NCI-H82 treated with DMSO at 0.1 percent for 48 hours (cell line): ENCODE data around the gene MGST2.
"Not testable (repeated sequence)": the region's sequence is repeated elsewhere in the genome, so short reads cannot be mapped to it uniquely, and the experiment has no call there.

Experiments used
- DNase-seq: peaks from one replicate; lab custom pipeline; 2025; ENCODE audit not compliant: unreplicated experiment; lab: John Stamatoyannopoulos, UW

The MGST2 gene

DNA sequence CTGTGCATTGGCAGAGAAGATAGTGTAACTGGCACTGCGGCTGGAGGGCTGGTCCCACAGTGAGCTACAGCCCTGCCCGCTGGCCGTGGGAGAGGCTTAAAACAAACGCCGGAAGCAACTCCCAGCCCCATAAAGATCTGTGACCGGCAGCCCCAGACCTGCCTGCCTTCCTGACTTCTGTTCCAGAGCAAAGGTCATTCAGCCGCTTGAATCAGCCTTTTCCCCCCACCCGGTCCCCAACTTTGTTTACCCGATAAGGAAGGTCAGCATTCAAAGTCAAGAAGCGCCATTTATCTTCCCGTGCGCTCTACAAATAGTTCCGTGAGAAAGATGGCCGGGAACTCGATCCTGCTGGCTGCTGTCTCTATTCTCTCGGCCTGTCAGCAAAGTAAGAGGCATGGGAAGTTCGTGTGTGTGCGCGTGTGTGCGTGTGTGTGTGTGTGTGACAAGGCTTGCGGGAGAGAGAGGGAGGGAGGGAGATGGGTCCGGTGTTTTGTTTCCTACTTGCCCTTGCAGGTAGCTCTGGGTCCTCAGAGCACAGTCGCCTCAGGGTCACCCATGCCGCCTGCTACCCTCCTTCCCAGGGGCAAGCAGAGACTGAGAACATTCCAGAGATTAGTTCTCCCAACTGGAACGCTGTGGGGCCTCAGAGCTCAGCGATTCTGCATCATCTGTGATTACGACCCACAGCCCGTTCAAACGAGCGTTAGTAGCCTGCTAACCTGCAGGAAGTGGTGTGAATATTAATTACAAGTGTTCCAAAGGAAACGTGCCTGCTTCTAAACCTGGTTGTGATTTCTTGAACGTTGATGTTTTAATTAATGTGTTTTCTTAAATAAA lies at the start of gene MGST2:
Gene MGST2, plus strand, starts transcription at position 130 of the 840 bp plus-strand sequence. Its CDS starts 201 bp downstream, at position 331.
- no peak for DNase-seq

DNA sequence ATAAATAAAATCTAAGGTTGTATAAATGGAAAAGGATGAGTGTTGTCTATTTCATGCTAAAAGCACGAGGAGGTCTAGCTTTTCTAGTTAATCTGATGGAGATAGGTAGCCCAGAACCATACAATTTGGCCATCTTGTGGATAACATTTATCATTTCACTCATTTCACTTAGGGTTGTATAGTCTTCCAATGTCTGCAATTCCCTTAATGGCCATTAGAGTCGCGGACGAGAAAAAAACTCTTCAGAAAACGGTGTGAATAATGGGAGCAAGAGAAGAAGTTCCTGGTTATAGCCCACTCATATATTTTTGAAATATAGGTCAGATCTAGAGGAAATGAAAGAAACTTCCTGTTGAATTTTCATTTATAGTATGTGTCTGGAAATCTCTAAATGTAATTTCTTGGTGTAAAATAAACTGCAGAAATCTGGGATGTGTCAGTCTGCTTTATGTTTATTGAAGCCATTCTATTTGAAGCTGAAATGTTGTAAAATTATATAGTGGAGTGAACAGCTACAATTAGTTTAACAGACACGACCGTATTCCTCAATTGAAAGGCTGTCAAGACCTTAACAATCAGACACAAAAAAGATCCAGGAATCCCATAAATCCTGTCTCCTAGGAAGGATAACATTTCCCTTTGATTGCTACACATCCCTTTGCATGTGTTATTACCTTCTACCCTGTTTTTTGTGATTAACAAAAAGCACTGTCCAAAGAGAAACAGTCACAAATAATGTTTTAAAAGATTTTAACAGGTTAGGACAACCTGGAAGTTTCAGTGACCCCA lies 47.7 kb upstream of the MGST2 start:
- DNase-seq, result no peak

DNA sequence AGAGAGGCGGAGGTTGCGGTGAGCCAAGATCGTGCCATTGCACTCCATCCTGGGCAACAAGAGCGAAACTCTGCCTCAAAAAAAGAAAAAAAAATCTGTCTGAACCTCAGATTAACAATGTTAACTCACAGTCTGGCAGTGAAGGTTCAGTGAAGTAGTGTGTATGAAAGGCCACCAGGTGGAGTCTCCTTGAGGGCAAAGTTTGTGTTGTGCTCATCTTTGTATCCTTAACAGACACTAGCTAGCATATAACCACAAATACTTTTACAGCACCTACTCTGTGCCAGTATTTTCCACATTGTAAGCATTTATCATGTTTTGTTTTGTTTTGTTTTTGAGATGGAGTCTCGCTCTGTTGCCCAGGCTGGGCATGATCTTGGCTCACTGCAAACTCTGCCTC lies 46.0 kb upstream of the MGST2 start:
- DNase-seq, result no peak

DNA sequence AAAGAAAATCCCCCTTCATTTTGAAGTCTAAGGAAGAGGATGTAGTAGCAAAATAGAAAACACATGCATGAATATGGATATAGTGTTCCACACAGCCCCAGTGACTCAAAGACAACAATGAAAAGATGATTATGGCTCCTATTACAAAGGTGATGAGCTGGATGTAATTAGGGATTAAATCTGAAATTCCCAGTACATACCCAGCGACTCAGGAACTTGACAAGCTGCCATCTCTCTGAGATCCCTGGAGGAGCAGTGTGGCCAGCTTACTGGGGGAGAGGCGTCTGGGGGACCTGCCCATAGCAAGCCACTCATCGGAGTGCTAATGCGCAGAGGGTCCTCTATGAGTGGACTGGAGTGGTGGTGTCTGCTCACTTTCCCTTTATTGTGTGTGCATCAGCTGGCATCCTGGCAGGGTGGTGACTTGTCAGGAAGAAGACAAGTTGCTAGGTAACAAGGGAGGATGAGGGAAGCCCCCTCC lies 42.7 kb upstream of the MGST2 start:
- no peak for DNase-seq

DNA sequence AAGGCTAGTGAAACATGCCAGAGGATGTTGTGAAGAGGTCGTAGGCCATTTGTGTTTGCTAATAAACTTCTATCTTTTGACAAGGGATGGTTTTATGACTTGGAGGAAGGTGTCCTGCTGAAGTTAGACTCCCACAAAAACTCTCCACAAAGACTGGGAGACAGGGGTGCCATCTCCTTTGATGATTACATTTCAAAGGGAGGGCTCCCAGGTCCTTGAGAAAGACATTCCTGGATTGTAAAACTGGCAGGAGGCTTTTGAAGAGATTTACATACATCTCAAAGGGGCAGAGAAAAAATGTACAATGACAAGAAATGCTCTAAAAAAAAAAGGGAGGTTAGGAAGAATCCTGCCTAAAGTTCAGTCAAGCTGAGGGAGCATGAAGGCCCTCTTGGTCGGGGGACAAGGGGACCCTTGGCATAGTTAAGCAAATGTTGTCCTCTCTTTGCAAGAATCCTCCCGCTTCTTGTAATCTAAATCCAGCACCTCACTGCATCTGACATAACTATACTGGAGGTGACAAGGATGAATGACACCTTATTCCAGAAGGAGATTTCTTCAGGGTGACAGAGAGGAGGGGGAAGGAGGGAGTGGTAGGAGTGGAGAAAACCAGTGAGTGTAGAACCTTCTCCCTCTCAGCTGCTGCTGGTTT lies 41.1 kb upstream of the MGST2 start:
- DNase-seq, result no peak

DNA sequence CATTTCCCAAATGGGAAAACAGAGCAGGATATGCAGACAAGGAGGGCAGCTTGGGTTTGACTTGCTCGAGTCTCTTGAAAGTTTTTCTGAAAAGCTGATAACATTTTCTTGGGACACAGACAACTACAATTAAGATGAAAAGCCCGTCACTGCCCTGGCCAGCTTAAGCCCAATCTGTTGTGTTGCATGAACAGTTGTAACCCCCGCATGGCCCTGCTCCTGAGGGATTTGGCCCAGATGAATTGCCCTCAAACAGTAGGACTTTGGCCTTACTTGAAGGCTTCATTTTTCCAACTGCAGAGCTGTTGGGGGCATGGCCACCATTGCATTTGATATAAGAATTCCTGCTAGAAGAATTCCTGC lies 40.5 kb upstream of the MGST2 start:
- no peak for DNase-seq

DNA sequence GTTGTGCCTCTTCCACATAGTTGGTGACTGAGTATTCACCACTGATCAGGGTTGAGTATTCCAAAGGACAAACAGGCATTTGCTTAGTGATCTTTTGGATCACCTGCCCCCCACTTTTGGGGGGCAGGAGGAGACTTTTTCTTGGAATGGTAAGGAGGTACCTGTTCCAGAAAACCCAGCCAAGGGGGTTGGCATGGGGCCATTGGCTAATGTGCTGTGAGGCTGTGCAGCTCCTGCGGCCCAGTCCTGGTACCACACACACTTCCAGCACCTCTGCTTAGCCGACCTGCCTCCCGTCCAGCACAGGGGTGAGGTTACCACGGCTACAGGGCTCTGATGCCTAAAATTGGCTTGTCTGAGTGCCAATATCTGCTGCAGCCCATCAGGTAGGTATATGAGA lies 40.1 kb upstream of the MGST2 start:
- DNase-seq, result no peak

DNA sequence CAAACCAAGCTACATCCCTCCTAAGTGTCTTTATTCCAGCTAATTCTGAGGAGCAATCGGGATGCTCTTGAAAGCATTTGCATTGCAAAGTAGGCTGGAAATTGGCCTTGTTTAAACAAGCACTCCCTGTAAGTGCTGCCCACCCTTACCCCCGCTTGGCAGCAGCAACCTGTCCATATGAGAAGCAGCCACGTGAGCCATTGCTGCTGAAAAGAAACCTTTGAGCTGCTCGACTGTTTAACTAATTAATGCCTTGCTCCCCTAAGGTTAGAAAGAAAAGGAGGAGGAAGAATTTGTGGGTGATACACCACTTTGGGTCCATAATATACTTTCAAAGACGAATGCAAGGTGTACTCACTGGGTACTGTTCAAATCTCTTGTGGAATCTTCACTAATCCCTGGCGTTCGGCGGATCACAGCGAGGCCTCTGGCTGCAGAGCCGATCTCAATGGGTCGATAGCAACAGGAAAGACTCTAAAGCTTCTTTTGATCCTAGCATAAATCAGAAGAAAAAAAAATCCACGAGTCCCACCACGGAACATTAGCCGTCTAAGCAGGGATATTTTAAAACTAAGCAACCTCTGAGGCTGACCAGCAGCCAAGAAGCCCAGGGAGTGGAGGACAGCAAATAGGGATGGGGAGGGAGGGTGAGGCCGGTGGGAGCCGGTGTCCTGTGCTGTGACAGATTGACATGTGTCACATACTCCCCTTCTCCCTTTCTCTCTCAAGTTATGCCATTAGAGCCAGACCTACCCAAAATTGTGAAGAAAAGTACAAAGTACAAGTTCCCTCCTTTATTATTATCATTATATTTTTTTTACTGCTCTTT lies 37.2 kb upstream of the MGST2 start:
- no peak for DNase-seq

DNA sequence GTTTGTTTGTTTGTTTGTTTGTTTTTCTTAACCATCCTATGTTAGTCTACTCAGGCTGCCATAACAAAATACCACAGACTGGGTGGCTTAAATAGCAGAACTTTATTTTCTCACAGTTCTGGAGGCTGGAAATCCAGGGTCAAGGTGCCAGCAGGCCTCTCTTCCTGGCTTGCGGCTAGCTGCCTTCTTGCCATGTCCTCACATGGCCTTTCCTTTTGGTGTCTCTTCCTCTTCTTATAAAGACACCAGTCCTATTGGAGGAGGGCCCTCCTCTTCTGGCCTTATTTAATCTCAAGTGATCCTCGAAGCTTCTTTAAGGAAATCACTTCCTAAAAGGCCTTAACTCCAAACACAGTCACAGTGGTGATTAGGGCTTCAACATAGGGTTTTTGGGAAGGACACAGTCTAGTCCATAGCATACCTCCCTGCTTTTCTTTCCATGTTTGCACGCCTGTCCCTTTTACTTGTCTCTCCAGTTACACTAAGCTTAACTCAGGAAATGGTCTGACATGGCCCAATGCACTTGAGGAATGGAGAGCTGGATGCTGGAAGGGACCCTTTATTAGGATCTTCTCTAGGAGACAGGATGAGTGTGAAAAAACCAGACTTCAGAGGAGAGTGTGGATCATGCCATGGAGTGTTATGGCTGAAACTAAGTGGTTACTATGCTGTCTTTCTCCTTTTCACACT lies 36.0 kb upstream of the MGST2 start:
- DNase-seq, result no peak

DNA sequence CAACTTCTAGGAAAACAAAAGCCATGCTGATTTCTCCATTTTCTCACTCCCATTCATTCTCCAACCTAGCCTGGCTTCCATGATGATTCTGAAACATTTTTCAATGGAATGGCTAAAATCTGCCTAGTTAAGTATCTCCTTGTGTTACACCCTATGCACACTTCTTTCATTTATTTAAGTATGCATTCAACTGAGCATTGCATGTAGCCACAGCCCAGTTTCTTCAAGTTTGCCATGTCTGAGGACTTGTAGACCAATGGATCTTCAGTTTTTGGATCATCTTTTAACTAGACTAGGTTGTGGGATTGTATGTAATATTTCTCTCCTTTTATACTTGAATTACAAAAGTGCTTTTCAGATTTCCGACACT lies 35.5 kb upstream of the MGST2 start:
- DNase-seq, result no peak

DNA sequence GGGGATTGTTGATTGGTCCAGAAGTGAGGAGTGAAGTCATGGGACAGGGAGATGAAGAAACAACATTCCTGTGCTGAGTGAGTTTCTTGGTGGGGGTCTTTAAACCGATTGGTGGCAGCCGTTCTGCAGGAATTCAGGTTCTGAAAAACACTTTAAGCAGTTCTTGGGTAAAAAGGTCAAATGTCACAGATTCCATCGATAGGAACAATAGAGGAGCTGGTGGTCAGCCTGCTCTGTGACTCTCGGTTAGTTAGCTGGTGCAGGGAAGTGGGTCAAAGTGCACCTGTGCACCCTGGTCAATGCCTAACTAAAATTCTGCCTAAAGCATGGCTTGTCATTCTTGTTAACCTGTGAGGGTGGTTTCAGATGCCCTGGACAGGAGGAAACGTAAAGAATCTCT lies 34.6 kb upstream of the MGST2 start:
- no peak for DNase-seq

DNA sequence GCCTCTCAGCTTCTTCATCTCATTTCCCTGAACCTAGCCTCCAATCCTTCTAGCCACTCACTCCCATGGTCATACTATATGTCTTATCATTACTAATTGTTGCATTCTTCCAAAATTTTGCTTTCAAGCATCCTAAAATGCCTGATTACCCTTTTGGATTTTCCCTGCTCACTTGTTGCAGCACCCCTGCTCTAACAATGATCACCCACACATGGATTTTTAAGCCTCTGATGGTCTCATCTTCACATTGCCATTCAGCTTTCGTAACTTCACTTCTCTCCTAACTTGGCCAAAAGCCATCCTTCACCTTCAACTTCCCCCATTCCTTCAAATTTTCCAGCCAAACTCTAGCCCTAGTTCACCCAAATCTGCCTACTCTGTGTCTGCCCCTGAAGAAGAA lies 33.8 kb upstream of the MGST2 start:
- no peak for DNase-seq

DNA sequence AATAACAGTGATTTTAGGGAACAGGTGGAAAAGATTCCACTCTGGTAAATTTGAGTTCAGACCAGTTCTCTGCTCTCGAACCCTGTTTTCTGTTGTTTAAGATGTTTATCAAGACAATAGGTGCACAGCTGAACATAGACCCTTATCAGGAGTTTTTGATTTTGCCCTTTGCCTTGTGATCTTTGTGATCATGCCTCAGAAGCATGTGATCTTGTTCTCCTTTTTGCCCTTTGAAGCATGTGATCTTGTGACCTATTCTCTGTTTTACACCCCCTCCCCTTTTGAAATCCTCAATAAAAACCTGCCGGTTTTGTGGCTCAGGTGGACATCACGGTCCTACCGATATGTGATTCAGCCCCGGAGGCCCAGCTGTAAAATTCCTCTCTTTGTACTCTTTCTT lies 32.9 kb upstream of the MGST2 start:
- not testable (repeated sequence) for DNase-seq

DNA sequence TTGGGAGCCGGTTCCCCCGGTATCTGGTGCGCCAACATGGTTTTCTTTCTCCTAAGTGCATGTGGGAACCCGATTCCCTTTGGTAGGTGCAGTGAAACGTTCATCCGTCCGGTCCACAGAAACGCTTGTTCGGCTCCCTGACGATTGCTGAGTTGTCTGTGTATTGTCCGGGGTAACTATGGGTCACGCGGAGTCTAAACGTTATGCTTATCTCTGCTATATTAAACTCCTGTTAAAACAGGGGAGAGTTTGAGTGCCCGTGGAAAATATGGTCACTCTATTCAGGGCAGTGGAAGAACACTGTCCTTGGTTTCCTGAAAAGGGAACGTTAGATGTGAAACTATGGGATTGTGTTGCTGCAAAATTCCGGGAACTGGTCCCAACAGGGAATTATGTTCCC lies 32.4 kb upstream of the MGST2 start:
- DNase-seq, result no peak

DNA sequence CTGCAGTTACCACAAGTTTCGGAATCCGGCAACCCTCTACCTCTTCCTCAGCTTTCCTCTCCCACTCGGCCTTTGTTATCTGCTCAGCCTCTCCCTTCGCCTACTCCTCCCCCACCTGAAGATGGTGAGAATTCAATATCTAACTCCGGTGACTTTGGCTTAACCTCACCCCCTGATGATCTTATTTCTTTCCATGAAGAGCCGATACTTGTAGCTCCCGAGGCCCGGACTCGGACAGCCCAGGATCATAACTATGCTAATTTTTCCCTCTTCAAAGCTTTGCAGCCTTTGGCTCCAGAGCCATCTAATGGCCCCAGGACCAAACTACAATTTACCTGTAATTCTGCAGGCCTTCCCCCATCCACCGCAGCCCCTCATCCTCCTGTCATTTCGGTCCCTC lies 32.0 kb upstream of the MGST2 start:
- no peak for DNase-seq

DNA sequence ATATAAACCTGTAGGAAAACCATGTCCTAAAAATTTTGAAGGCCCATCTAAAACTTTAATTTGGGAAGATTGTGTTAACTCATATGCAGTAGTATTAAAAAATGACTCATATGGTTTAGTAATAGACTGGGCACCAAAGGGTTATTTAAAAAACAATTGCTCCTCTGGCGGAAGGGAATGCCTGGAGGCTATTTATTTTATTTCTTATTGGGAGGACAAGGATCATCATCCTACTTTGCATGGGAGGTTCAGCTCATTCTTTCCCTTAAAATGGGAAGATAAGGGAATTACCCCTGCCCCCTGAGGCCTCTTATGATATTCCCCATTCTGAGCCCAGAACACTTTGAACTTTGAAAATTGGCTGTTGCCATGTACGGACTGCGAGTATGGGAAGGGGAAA lies 29.7 kb upstream of the MGST2 start:
- DNase-seq, result no peak

DNA sequence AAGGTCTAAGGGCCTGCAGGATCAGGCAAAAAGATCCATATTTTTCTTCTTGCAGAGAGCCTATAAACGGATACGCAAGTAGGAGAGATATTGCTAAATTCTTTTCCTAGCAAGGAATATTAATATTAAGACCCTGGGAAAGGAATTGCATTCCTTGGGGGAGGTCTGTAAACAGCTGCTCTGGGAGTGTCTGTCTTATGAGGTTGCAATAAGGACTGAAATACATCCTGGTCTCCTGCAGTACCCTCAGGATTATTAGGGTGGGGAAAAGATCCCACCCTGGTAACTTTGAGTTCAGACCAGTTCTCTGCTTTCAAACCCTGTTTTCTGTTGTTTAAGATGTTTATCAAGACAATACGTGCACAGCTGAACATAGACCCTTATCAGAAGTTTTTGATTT lies 27.3 kb upstream of the MGST2 start:
- not testable (repeated sequence) for DNase-seq

DNA sequence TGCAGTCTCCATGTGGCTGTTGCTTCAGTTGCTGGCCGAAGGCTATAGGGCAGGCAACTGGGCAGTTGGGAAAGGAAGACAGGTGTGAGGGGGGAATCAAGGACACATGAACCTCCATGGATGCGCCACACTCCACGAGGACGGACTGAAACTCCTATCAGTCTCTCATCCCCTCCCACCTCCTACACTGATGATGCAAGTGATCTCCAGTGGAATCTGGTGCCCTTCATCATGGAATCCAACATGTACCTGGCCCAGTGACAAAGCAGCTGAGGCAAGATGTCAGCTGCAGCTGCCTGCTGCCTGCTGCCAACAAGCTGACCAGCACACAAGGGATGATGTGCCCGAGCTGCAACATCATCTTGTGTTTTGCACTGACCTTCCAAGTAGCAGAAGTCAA lies 26.0 kb upstream of the MGST2 start:
- no peak for DNase-seq

DNA sequence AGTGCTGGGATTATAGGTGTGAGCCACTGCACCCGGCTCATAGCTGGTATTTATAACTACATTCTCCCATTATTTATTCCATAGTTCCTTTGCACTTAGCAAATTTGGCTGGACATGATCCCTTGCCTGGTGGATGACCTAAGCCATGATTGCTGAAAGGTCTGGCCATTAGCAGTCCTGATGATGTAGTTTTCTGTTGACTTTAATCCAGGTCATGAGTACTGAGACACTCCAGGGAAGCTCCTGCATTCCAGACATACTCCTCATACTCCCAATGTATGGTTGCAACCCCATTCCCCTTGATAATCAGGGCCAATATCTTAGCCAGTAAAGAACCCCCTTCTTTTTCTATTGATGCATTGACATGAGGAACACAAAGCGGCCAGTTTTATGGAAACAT lies 24.4 kb upstream of the MGST2 start:
- no peak for DNase-seq

DNA sequence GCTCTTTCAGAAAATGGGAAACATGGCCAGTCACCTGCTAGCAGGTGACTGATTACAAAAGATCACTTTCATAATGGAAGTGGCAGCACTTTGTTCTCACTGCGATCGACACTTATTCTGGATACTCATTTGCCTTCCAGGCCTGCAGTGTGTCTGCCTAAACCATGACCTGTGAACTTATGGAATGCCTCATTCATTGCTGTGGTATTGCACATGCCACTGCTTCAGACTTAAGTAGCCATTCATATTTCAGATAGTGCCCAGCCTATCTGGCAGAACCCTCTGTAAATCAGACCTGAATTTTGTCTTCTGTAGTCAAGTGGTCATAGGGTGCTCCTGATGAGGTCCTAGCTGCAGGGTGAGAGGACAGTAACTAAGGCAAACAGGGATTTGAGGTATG lies 23.3 kb upstream of the MGST2 start:
- no peak for DNase-seq
